GM12878 (cell line): ENCODE measurements around the gene SAP30L. TPM values are rescaled to one million over a fixed set of nuclear protein-coding genes. Genes with fewer than 3 reads are reported as not detected.

Source experiments
- ATAC-seq: fragments of 200-7000 bp; cut with Tn5 transposase; 3 replicates; pipeline ENCODE4 v1.9.1; 2020; ENCODE audit warnings: mild to moderate bottlenecking, moderate library complexity
- BruUV-seq: library from RNA; stranded (reverse); fragments of 400-500 nt; replicated peaks from 2 replicates; lab custom pipeline; 2021; lab: Mats Ljungman, UMichigan
- CTCF ChIA-PET: fragments of 300-600 bp; sonication (Branson Sonifier 250); formaldehyde crosslinking; extraction: SDS; loops from one replicate; lab custom pipeline; 2021; ENCODE audit warnings: inconsistent platforms; lab: Yijun Ruan, JAX
- POLR2A ChIA-PET: fragments of 350-600 bp; formaldehyde crosslinking; extraction: SDS; loops from one replicate; lab custom pipeline; 2021; ENCODE audit warnings: inconsistent platforms; lab: Charles Lee
- RAD21 ChIA-PET: fragments of 300-600 bp; sonication (Branson Sonifier 250); formaldehyde crosslinking; loops from one replicate; lab custom pipeline; 2023; ENCODE audit warnings: antibody characterized with exemption; ENCODE audit not compliant: unreplicated experiment; lab: Charles Lee
- SMC1A ChIA-PET: fragments of 300-600 bp; sonication (Branson Sonifier 250); formaldehyde crosslinking; loops from one replicate; lab custom pipeline; 2023; ENCODE audit not compliant: unreplicated experiment, uncharacterized antibody; lab: Charles Lee
- DNase-seq: peaks from one replicate; pipeline ENCODE4 v3.0.0-alpha.2; 2011; ENCODE audit warnings: low read depth, low spot score
- FAIRE-seq: peaks from 3 replicates; lab custom pipeline; 2011; peaks lifted over from hg19 to GRCh38; lab: Jason Lieb, UNC
- H2AFZ ChIP-seq: 2 replicates; pipeline ENCODE4 v1.6.0; 2011; ENCODE audit warnings: low read depth, low read length, control low read depth; ENCODE audit not compliant: control insufficient read depth
- H3K27ac ChIP-seq: 2 replicates; pipeline ENCODE4 v1.5.1; 2011; ENCODE audit warnings: control low read depth; ENCODE audit not compliant: control insufficient read depth, insufficient read depth
- H3K27me3 ChIP-seq, 2 experiments: replicated peaks in 1 of 2; 2 replicates each; pipeline versions ENCODE4 v1.6.0 to v1.6.1; 2011; ENCODE audit warnings: low read length in 1 of 2; ENCODE audit not compliant: control insufficient read depth in 2 of 2, insufficient read depth in 2 of 2
- H3K36me3 ChIP-seq, 2 experiments: 2 replicates each; pipeline ENCODE4 v1.5.1; 2011; ENCODE audit warnings: low read length in 1 of 2; ENCODE audit not compliant: control insufficient read depth in 2 of 2, insufficient read depth in 2 of 2
- H3K4me1 ChIP-seq: 2 replicates; pipeline ENCODE4 v1.6.1; 2011; ENCODE audit warnings: mild to moderate bottlenecking, low read length, moderate library complexity, mixed read lengths; ENCODE audit not compliant: control insufficient read depth, insufficient read depth
- H3K4me2 ChIP-seq: 2 replicates; pipeline ENCODE4 v1.6.0; 2011; ENCODE audit warnings: control low read depth; ENCODE audit not compliant: control insufficient read depth, insufficient read depth
- H3K4me3 ChIP-seq: fragments of 200-600 bp; sonication (generic); 2 replicates; pipeline ENCODE4 v1.5.1; 2016
- H3K79me2 ChIP-seq: 2 replicates; pipeline ENCODE4 v1.6.0; 2011; ENCODE audit warnings: low read length; ENCODE audit not compliant: control insufficient read depth, insufficient read depth
- H3K9ac ChIP-seq: 2 replicates; pipeline ENCODE4 v1.8.0; 2011; ENCODE audit warnings: low read length, control low read depth, mixed read lengths; ENCODE audit not compliant: control insufficient read depth, insufficient read depth
- H3K9me3 ChIP-seq: replicated peaks from 3 replicates; pipeline ENCODE4 v1.5.1; 2011; ENCODE audit warnings: mild to moderate bottlenecking, low read length; ENCODE audit not compliant: control insufficient read depth, insufficient read depth
- H4K20me1 ChIP-seq: 2 replicates; pipeline ENCODE4 v1.6.0; 2011; ENCODE audit not compliant: control insufficient read depth, insufficient read depth
- IKZF2 ChIP-seq, 2 experiments: fragments of 450-650 bp; IDR thresholded peaks; 2 replicates each; pipeline ENCODE4 v1.6.1; 2017; ENCODE audit warnings: mild to moderate bottlenecking in 2 of 2, moderate library complexity in 2 of 2
- MEF2A ChIP-seq: IDR thresholded peaks from 2 replicates; pipeline ENCODE4 v1.6.1; 2011; ENCODE audit warnings: low read depth, mild to moderate bottlenecking, low read length, moderate library complexity; ENCODE audit not compliant: insufficient read depth
- WGBS: methylation state at CpG from one replicate; pipeline ENCODE4 v1.1.6; 2016; ENCODE audit warnings: low lambda C conversion rate; ENCODE audit not compliant: insufficient replicate concordance, insufficient coverage; ENCODE audit errors: missing lambda C conversion rate; 5-methylcytosine and 5-hydroxymethylcytosine counted together
- in situ Hi-C: fragments of 300-500 bp; cut with MboI; formaldehyde crosslinking; loops from 9 replicates; pipeline ENCODE4 v1.14.3; 2018; ENCODE audit warnings: mixed read lengths
- intact Hi-C: fragments of 100-400 bp; cut with micrococcal nuclease; formaldehyde crosslinking; loops from one replicate; pipeline ENCODE4 v1.14.2; 2022; ENCODE audit not compliant: unreplicated experiment
- polyA plus RNA-seq, 11 experiments: library from polyadenylated mRNA; depleted of rRNA in 4 of 11; unstranded in 6 of 11; stranded (reverse) in 5 of 11; fragments of >200 nt; fragmentation: Nextera tagmentation in 4 of 11; fragmentation: Illumina TruSeq in 1 of 11; extraction: Ambion mirVana in 4 of 11; extraction: Trizol in 1 of 11; gene quantifications; 1 replicate in 1 of 11; 2 replicates in 10 of 11; pipeline versions ENCODE4 v1.2.1 to v1.2.3, GENCODE V29; 2011 to 2016; ENCODE audit warnings: inconsistent platforms in 2 of 11, missing spikeins in 2 of 11, low read depth in 1 of 11
- total RNA-seq, 4 experiments: library from RNA; depleted of rRNA in 3 of 4; stranded (reverse); fragments of >200 nt in 3 of 4; fragmentation: Illumina TruSeq in 1 of 4; extraction: Trizol in 1 of 4; gene quantifications; 2 replicates each; pipeline versions ENCODE4 v1.2.1 to v1.2.3, GENCODE V29; 2013 to 2021
- TF ChIP-seq, protein P1 (sequence below): fragments of 450-650 bp; formaldehyde crosslinking; IDR thresholded peaks from 2 replicates; pipeline ENCODE4 v1.4.0; 2020; ENCODE audit warnings: mild to moderate bottlenecking, moderate library complexity
- TF ChIP-seq, protein P2 (sequence below): IDR thresholded peaks from 2 replicates; pipeline ENCODE4 v1.6.1; 2011; ENCODE audit warnings: mild to moderate bottlenecking, low read depth, low read length, moderate library complexity; ENCODE audit not compliant: insufficient replicate concordance

Gene SAP30L
- total and polyA plus RNA-seq, 10 of the 15 experiments (the other 5 are each of a cell fraction or from before 2014, with no cell fraction given): 2.4 to 36.8 (median 15.7) TPM

DNA sequence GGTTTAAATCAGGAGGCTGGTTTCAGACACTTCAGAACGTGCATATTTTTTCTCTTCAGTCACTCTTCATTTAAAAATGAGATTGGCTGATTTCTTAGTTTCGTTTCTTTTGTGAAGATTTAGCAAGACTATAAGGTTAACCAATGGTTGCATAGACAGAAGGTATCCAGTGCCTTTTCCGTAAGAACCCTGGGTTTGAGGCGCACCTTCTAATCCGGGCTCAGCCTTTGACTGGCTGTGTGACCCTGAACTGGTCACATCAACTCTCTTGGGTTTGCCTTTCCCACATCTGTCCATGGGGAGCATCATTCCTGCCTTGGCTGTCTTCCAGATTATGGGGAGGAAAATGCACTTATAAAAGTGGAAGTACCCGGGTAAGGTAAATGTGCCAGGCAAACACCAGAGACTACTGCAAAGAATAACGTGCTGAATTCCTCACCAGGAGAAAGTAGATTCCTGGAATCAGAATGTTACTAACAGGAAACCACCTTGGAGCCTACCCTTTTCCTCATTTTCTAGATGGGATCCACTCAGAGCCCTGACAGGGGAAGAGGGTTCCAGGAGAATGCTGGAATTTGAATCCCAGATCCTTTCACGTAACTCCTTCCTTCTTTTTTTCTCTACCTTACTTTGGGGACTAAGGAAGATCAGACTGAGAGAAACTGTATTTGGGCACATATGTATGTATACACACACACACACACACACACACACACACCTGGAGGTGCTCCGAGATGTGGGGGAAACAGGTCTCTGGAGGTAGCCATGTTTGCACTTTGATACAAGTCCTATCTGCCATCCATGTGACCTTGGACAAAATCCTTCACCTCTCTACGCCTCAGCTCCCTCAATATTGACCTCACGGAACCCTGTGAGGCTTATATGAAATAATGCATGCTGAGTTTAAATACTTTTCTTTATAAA lies 25.4 kb downstream of the SAP30L start:
- POLR2A ChIA-PET: no interaction called here
- no peaks in the 10 kb centered on the region; the same call in 2 of the 3 replicates for H3K9me3 ChIP-seq

More for the DNA sequence above, 25.4 kb downstream of the SAP30L start:
- Histone ChIP-seq H2AFZ (peak overlapping the region; percentile 50), H4K20me1 (no peaks in the 10 kb centered on the region), H3K27ac (no peak overlapping the region), H3K9ac (no peak overlapping the region), H3K4me1 (peaks cover 15% of the 10 kb centered on the region), H3K36me3 (no peaks in the 10 kb centered on the region), H3K27me3 (peaks cover 16 to 19% of the 10 kb centered on the region in 2 experiments), H3K4me2 (peak overlapping the region; percentile 45), H3K79me2 (no peaks in the 10 kb centered on the region), H3K4me3 (no peak overlapping the region)
- intact Hi-C loops (no loop called here), in situ Hi-C loops (no loop called here)
- WGBS: 45% methylated on average over 11 of the region's 11 CpGs
- DNase-seq: no peak
- ATAC-seq: no peak
- ChIA-PET SMC1A (interaction anchor here (1.4 to 6.8 kb wide), 4 partner anchors 10 to 140 kb away, joined by 4 to 90 read pairs (median 55); no protein-coding TSS in a partner anchor), CTCF (interaction anchor here (1.5 to 8.6 kb wide), 5 partner anchors 49 to 399 kb away, joined by 3 to 135 read pairs (median 53); no protein-coding TSS in a partner anchor), RAD21 (interaction anchor here (0.8 to 3.6 kb wide), 3 partner anchors 33 to 52 kb away, joined by 3 to 19 read pairs (median 4); no protein-coding TSS in a partner anchor)
- TF ChIP-seq MEF2A (no peak), IKZF2 (IDR thresholded peaks at IDR 0.05) (no peak)
- TF ChIP-seq, protein P1, sequence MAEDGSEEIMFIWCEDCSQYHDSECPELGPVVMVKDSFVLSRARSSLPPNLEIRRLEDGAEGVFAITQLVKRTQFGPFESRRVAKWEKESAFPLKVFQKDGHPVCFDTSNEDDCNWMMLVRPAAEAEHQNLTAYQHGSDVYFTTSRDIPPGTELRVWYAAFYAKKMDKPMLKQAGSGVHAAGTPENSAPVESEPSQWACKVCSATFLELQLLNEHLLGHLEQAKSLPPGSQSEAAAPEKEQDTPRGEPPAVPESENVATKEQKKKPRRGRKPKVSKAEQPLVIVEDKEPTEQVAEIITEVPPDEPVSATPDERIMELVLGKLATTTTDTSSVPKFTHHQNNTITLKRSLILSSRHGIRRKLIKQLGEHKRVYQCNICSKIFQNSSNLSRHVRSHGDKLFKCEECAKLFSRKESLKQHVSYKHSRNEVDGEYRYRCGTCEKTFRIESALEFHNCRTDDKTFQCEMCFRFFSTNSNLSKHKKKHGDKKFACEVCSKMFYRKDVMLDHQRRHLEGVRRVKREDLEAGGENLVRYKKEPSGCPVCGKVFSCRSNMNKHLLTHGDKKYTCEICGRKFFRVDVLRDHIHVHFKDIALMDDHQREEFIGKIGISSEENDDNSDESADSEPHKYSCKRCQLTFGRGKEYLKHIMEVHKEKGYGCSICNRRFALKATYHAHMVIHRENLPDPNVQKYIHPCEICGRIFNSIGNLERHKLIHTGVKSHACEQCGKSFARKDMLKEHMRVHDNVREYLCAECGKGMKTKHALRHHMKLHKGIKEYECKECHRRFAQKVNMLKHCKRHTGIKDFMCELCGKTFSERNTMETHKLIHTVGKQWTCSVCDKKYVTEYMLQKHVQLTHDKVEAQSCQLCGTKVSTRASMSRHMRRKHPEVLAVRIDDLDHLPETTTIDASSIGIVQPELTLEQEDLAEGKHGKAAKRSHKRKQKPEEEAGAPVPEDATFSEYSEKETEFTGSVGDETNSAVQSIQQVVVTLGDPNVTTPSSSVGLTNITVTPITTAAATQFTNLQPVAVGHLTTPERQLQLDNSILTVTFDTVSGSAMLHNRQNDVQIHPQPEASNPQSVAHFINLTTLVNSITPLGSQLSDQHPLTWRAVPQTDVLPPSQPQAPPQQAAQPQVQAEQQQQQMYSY (CRISPR knock-in tag): no peak
- TF ChIP-seq, protein P2, sequence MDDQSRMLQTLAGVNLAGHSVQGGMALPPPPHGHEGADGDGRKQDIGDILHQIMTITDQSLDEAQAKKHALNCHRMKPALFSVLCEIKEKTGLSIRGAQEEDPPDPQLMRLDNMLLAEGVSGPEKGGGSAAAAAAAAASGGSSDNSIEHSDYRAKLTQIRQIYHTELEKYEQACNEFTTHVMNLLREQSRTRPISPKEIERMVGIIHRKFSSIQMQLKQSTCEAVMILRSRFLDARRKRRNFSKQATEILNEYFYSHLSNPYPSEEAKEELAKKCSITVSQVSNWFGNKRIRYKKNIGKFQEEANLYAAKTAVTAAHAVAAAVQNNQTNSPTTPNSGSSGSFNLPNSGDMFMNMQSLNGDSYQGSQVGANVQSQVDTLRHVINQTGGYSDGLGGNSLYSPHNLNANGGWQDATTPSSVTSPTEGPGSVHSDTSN: no peak
- BruUV-seq: no TSS peak
- no peak for FAIRE-seq
